HCT116 (cell line): ENCODE results near the gene BCL11B. TPM values are rescaled to one million over a fixed set of nuclear protein-coding genes. Genes with fewer than 3 reads are reported as not detected.

Experiments
- ATAC-seq: fragments of 200-7000 bp; cut with Tn5 transposase; 2 replicates; pipeline ENCODE4 v1.9.1; 2020; ENCODE audit warnings: mild to moderate bottlenecking, moderate library complexity
- BruUV-seq: library from RNA; stranded (reverse); fragments of 400-500 nt; replicated peaks from 2 replicates; lab custom pipeline; 2021; lab: Mats Ljungman, UMichigan
- CTCF ChIA-PET: fragments of 300-600 bp; sonication (Branson Sonifier 250); formaldehyde crosslinking; loops from one replicate; lab custom pipeline; 2021; ENCODE audit warnings: antibody characterized with exemption; lab: Charles Lee
- POLR2A ChIA-PET: fragments of 300-600, 350-600 bp; sonication (Branson Sonifier 250); formaldehyde crosslinking; loops from one replicate; lab custom pipeline; 2021; ENCODE audit warnings: antibody characterized with exemption; lab: Charles Lee
- RAD21 ChIA-PET, 2 experiments: fragments of 300-600 bp; sonication (Branson Sonifier 250); formaldehyde crosslinking; loops; one replicate each; lab custom pipeline; 2023; ENCODE audit warnings: low total read pairs in 2 of 2; ENCODE audit not compliant: uncharacterized antibody in 2 of 2, unreplicated experiment in 2 of 2, low non-redundant PET in 1 of 2; lab: Charles Lee
- DNase-seq: peaks from one replicate; pipeline ENCODE4 v3.0.0-alpha.2; 2010; ENCODE audit warnings: low read depth, low spot score
- H2AFZ ChIP-seq: fragments of 200-600 bp; shearing (Covaris generic), sonication (generic); 2 replicates; pipeline ENCODE4 v1.6.1; 2017; ENCODE audit warnings: low read depth, mixed run types, mixed read lengths, antibody characterized with exemption, low read length; ENCODE audit not compliant: poor library complexity, severe bottlenecking
- H3K27ac ChIP-seq: 2 replicates; pipeline ENCODE4 v1.5.1; 2012; ENCODE audit warnings: low read depth, low read length
- H3K27me3 ChIP-seq: fragments of 200-600 bp; sonication (generic); 2 replicates; pipeline ENCODE4 v1.6.1; 2016; ENCODE audit warnings: mixed run types, low read length, mixed read lengths; ENCODE audit not compliant: insufficient read depth
- H3K36me3 ChIP-seq, 2 experiments: fragments of 200-500 bp in 1 of 2; fragments of 200-600 bp in 1 of 2; sonication (Bioruptor generic) in 1 of 2; sonication (generic) in 1 of 2; 2 replicates each; pipeline versions ENCODE4 v1.5.1 to v1.6.1; 2014 to 2016; ENCODE audit warnings: low read length in 2 of 2, inconsistent platforms in 1 of 2, mixed read lengths in 1 of 2, mixed run types in 1 of 2; ENCODE audit not compliant: insufficient read depth in 2 of 2, control insufficient read depth in 1 of 2
- H3K4me1 ChIP-seq, 2 experiments: fragments of 200-600 bp in 1 of 2; sonication (generic) in 1 of 2; 2 replicates each; pipeline versions ENCODE4 v1.5.1 to v1.6.1; 2012 to 2017; ENCODE audit warnings: low read length in 2 of 2, inconsistent platforms in 1 of 2, mild to moderate bottlenecking in 1 of 2, mixed read lengths in 1 of 2, mixed run types in 1 of 2, moderate library complexity in 1 of 2; ENCODE audit not compliant: insufficient read depth in 2 of 2, control insufficient read depth in 1 of 2
- H3K4me2 ChIP-seq: fragments of 200-600 bp; sonication (generic); 2 replicates; pipeline ENCODE4 v1.6.1; 2017; ENCODE audit warnings: mixed run types, low read length, mixed read lengths
- H3K4me3 ChIP-seq, 2 experiments: fragments of 200-600 bp in 1 of 2; sonication (generic) in 1 of 2; replicated peaks in 1 of 2; 2 replicates each; pipeline ENCODE4 v1.5.1; 2011 to 2016; ENCODE audit warnings: low read length in 2 of 2, control low read depth in 1 of 2, low read depth in 1 of 2, mild to moderate bottlenecking in 1 of 2, mixed read lengths in 1 of 2, mixed run types in 1 of 2
- H3K79me2 ChIP-seq: fragments of 200-600 bp; sonication (generic); 2 replicates; pipeline ENCODE4 v1.6.1; 2017; ENCODE audit warnings: mild to moderate bottlenecking, mixed run types, low read length, moderate library complexity, mixed read lengths; ENCODE audit not compliant: insufficient read depth
- H3K9ac ChIP-seq: fragments of 200-600 bp; sonication (generic); 2 replicates; pipeline ENCODE4 v1.6.1; 2016; ENCODE audit warnings: low read length, mixed read lengths
- H3K9me2 ChIP-seq: fragments of 200-600 bp; sonication (generic), shearing (Covaris generic); 2 replicates; pipeline ENCODE4 v1.6.1; 2017; ENCODE audit warnings: mixed run types, mild to moderate bottlenecking, moderate library complexity; ENCODE audit not compliant: insufficient read depth
- H3K9me3 ChIP-seq, 2 experiments: fragments of 200-500 bp in 1 of 2; fragments of 200-600 bp in 1 of 2; sonication (Bioruptor generic) in 1 of 2; sonication (generic) in 1 of 2; 2 replicates each; pipeline ENCODE4 v1.6.1; 2014 to 2017; ENCODE audit warnings: low read length in 2 of 2, mixed read lengths in 2 of 2, inconsistent platforms in 1 of 2, low read depth in 1 of 2, mild to moderate bottlenecking in 1 of 2, mixed run types in 1 of 2, moderate library complexity in 1 of 2; ENCODE audit not compliant: control insufficient read depth in 1 of 2, insufficient read depth in 1 of 2
- H4K20me1 ChIP-seq: fragments of 200-600 bp; sonication (generic), shearing (Covaris generic); 2 replicates; pipeline ENCODE4 v1.6.1; 2017; ENCODE audit warnings: mixed run types, mild to moderate bottlenecking, moderate library complexity; ENCODE audit not compliant: insufficient read depth
- CEBPB ChIP-seq: IDR thresholded peaks from 2 replicates; pipeline ENCODE4 v1.6.1; 2012; ENCODE audit warnings: low read depth
- ELF1 ChIP-seq: IDR thresholded peaks from 2 replicates; pipeline ENCODE4 v1.6.1; 2012; ENCODE audit warnings: low read depth, borderline replicate concordance
- EZH2 ChIP-seq: fragments of 200-600 bp; sonication (generic); IDR thresholded peaks from 2 replicates; pipeline ENCODE4 v1.6.1; 2017; ENCODE audit warnings: antibody characterized with exemption, mixed run types
- FOSL1 ChIP-seq: IDR thresholded peaks from 2 replicates; pipeline ENCODE4 v1.6.1; 2012; ENCODE audit warnings: low read depth
- SP1 ChIP-seq: IDR thresholded peaks from 2 replicates; pipeline ENCODE4 v1.6.1; 2012; ENCODE audit warnings: low read depth
- TCF7L2 ChIP-seq: IDR thresholded peaks from 2 replicates; pipeline ENCODE4 v1.7.0; 2011; ENCODE audit warnings: borderline replicate concordance, inconsistent platforms; ENCODE audit not compliant: insufficient read depth, insufficient read length; ENCODE audit errors: extremely low read depth
- YY1 ChIP-seq: IDR thresholded peaks from 2 replicates; pipeline ENCODE4 v1.6.1; 2011; ENCODE audit warnings: low read length, low read depth, moderate library complexity, mild to moderate bottlenecking; ENCODE audit not compliant: insufficient replicate concordance; ENCODE audit errors: extremely low read depth
- ZFX ChIP-seq: fragments of 450-650 bp; IDR thresholded peaks from 2 replicates; pipeline ENCODE4 v1.6.1; 2017
- ZNF274 ChIP-seq: fragments of 200-500 bp; sonication (Bioruptor generic); IDR thresholded peaks from 2 replicates; pipeline ENCODE4 v1.6.1; 2014; ENCODE audit warnings: mild to moderate bottlenecking, low read depth, low read length, inconsistent platforms
- intact Hi-C: fragments of 100-400 bp; cut with micrococcal nuclease; formaldehyde crosslinking; loops from 2 replicates; pipeline ENCODE4 v1.10.0; 2022
- total RNA-seq: library from RNA; stranded (reverse); gene quantifications from one replicate; pipeline ENCODE4 v1.2.1, GENCODE V29; 2021; ENCODE audit not compliant: unreplicated experiment

Gene BCL11B
- total RNA-seq, 1 experiment from 2014 or later: 1.1 TPM

DNA sequence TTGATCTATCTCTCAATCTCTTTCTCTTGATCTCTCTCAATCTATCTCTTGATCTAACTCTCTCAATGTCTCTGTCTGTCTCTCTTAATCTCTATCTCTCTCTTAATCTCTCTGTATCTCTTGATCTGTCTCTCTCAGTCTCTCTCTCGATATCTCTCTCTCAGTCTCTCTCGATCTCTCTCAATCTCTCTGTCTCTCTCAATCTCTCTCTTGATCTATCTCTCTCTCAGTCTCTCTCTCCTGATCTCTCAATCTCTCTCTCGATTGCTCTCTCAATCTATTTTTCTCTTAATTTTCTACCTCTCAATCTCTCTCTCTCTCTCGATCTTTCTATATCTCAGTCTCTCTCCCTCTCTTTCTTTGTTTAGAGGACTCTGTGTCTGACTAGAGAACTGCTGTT is 126.7 kb downstream of the BCL11B start:
- no peak overlapping the region for H3K9ac ChIP-seq
- ATAC-seq (no peak), DNase-seq (no peak)
- no peak overlapping the region for H2AFZ ChIP-seq
- TF ChIP-seq ZNF274 (no peak), EZH2 (no peak), SP1 (no peak), CEBPB (no peak), ZFX (no peak), FOSL1 (no peak), TCF7L2 (no peak)
- RAD21 ChIA-PET: no interaction called here
- H3K9me2 ChIP-seq: no peaks in the 10 kb centered on the region
- H3K27ac ChIP-seq: no peak overlapping the region
- no TSS peak for BruUV-seq
- H3K9me3 ChIP-seq: no peaks in the 10 kb centered on the region
- H3K36me3 ChIP-seq: no peaks in the 10 kb centered on the region
- CTCF ChIA-PET: no interaction called here
- no peaks in the 10 kb centered on the region for H4K20me1 ChIP-seq
- no peaks in the 10 kb centered on the region for H3K4me1 ChIP-seq
- 0 out of 2 replicates have a peak, but pooled peaks cover 3% of the 10 kb centered on the region for H3K27me3 ChIP-seq
- intact Hi-C loops: no loop called here
- H3K79me2 ChIP-seq: no peaks in the 10 kb centered on the region
- POLR2A ChIA-PET: no interaction called here
- H3K4me2 ChIP-seq: no peak overlapping the region
- no peak overlapping the region for H3K4me3 ChIP-seq

DNA sequence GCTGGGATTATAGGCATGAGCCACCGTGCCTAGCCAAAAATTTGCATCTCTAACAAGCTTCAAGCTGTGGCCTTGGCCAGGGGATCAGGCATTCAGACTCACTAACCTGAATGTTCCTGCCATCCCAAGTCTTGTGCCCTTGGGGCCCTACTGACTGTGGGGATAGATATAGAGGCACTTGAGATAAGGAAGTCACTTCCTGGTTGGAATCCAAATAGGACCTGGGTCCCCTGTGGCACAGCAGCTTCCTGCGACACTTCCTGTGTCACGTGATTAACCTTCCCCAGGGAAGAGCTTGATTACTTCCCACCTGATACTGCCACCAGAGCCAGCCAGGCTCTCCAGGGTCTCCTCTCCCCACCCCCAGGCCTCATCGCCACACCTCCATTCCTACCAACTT is 128.2 kb downstream of the BCL11B start:
- no TSS peak for BruUV-seq
- Histone ChIP-seq H3K9me3 (no peaks in the 10 kb centered on the region), H2AFZ (peak overlapping the region; percentile 1), H3K27ac (no peak overlapping the region), H3K4me3 (peak overlapping the region in 1 of 2 experiments; percentile 11; a peak in 1 of 4 replicates), H3K9me2 (no peaks in the 10 kb centered on the region), H3K27me3 (no peaks in the 10 kb centered on the region), H3K4me2 (peak overlapping the region; percentile 15; the same call in 1 of the 2 replicates), H4K20me1 (no peaks in the 10 kb centered on the region), H3K36me3 (no peaks in the 10 kb centered on the region), H3K4me1 (no peaks in the 10 kb centered on the region), H3K79me2 (no peaks in the 10 kb centered on the region), H3K9ac (no peak overlapping the region)
- intact Hi-C loops: no loop called here
- ChIA-PET RAD21 (no interaction called here), CTCF (no interaction called here), POLR2A (no interaction called here)
- ATAC-seq: peak; percentile 61; the same call in 1 of the 2 replicates
- TF ChIP-seq YY1 (no peak), ELF1 (peak; percentile 80)
- peak; percentile 54 for DNase-seq
